GM03348 (cell line): ENCODE measurements around the gene SYTL4.
"Not testable (repeated sequence)": the region's sequence is repeated elsewhere in the genome, so short reads cannot be mapped to it uniquely, and the experiment has no call there.

Experiments
- DNase-seq: peaks from one replicate; pipeline ENCODE4 v3.0.0; 2012; ENCODE audit warnings: low spot score

SYTL4 gene

GRCh38 chrX:100731441-100732281, at the start of gene SYTL4:
TSS of gene SYTL4 (minus strand) at chrX:100732121. CDS start at chrX:100702037, 30,084 bp downstream.
- DNase-seq: peak; percentile 76

- not testable (repeated sequence) for DNase-seq
These were observed 37.5 kb upstream of the SYTL4 start for GRCh38 chrX:100769439-100769838.

- peak; percentile 59 for DNase-seq
These were observed 36.9 kb upstream of the SYTL4 start for GRCh38 chrX:100768679-100769338.

GRCh38 chrX:100750883-100751282, 19.0 kb upstream of the SYTL4 start:
- no peak for DNase-seq

- DNase-seq: no peak
These were observed 16.2 kb upstream of the SYTL4 start for GRCh38 chrX:100748108-100748507.

GRCh38 chrX:100747703-100748102, 15.8 kb upstream of the SYTL4 start:
- no peak for DNase-seq

GRCh38 chrX:100747090-100747489, 15.2 kb upstream of the SYTL4 start:
- DNase-seq: no peak

GRCh38 chrX:100745806-100746537, 14.1 kb upstream of the SYTL4 start:
- no peak for DNase-seq

- DNase-seq: no peak
These were observed 13.3 kb upstream of the SYTL4 start for GRCh38 chrX:100745205-100745604.

- no peak for DNase-seq
These were observed 11.2 kb upstream of the SYTL4 start for GRCh38 chrX:100743009-100743607.

- not testable (repeated sequence) for DNase-seq
These were observed 7.9 kb downstream of the SYTL4 start for GRCh38 chrX:100724006-100724405.

- no peak for DNase-seq
These were observed 10.6 kb downstream of the SYTL4 start for GRCh38 chrX:100721328-100721727.

GRCh38 chrX:100720301-100720700, 11.6 kb downstream of the SYTL4 start:
- no peak for DNase-seq

- no peak for DNase-seq
These were observed 12.8 kb downstream of the SYTL4 start for GRCh38 chrX:100719139-100719538.

- no peak for DNase-seq
These were observed 14.6 kb downstream of the SYTL4 start for GRCh38 chrX:100717363-100717762.

GRCh38 chrX:100710816-100711215, 21.1 kb downstream of the SYTL4 start:
- DNase-seq: no peak

GRCh38 chrX:100704581-100705203, 27.2 kb downstream of the SYTL4 start:
- no peak for DNase-seq

- DNase-seq: no peak
These were observed 31.1 kb downstream of the SYTL4 start for GRCh38 chrX:100700809-100701208.

- DNase-seq: no peak
These were observed 33.4 kb downstream of the SYTL4 start for GRCh38 chrX:100698551-100698950.

GRCh38 chrX:100696699-100697351, 35.1 kb downstream of the SYTL4 start:
- no peak for DNase-seq

- DNase-seq: no peak
These were observed 35.9 kb downstream of the SYTL4 start for GRCh38 chrX:100695991-100696390.
